ENCODE results near the gene CAPN15.
"Not testable (repeated sequence)": the region's sequence is repeated elsewhere in the genome, so short reads cannot be mapped to it uniquely, and the experiment has no call there.

Gene CAPN15

GRCh38 chr16:527015-527903 lies at the start of gene CAPN15:
Gene CAPN15, plus strand, starts transcription at chr16:527712. Its CDS starts 19,127 bp downstream, at chr16:546839.
- DNase-seq: peak; percentile 94

DNA sequence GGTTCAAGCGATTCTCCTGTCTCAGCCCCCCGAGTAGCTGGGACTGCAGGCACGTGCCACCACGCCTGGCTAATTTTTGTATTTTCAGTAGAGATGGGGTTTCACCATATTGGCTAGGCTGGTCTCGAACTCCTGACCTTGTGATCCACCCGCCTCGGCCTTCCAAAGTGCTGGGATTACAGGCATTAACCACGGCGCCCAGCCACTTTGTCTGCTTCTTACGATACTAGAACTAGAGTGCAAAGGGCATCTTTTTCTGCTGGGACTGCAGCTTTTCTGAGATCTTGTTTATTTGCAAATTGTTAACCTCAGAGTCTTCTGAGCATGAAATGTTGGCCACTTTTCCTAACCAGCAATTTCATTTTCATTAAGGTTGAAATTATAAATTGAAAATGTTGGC lies 49.2 kb upstream of the CAPN15 start:
- DNase-seq: not testable (repeated sequence)

GRCh38 chr16:482468-483185 lies 44.9 kb upstream of the CAPN15 start:
- DNase-seq: no peak

DNA sequence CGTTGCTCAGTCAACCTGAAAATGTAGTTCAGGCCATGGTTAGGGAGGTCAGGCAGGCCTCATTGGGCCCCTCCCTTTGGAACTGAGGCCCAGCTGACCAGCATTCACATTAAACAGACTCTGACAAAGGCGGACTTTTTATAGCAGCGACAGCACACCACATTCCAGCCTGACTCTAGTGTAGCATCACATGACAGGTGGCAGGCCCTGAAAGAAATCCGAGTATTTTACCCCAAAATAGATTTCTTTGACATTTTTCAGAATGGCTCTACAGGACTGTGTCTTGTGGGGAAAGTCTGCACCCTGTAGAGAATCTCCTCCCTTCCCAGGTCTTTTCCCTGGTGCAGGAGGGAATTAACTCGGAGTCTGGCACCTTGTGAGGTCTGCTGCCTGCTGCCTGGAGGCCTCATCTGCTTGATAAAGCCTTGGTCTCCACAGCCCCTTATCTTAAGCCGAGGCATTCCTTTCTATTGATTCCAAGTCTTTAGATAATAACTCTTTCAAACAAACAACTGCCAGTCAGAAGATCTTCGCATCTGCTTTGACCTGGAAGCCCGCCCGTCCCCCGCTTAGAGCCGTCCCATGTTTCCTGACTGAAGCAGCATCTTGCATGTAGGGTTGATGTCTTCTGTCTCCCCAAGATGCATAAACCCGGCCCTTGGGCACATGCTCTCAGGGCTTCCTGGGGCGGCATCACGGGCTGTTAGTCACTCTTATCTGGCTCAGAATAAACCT lies 44.0 kb upstream of the CAPN15 start:
- no peak for DNase-seq

- DNase-seq: no peak
Measured at GRCh38 chr16:489606-490005, 37.9 kb upstream of the CAPN15 start.

DNA sequence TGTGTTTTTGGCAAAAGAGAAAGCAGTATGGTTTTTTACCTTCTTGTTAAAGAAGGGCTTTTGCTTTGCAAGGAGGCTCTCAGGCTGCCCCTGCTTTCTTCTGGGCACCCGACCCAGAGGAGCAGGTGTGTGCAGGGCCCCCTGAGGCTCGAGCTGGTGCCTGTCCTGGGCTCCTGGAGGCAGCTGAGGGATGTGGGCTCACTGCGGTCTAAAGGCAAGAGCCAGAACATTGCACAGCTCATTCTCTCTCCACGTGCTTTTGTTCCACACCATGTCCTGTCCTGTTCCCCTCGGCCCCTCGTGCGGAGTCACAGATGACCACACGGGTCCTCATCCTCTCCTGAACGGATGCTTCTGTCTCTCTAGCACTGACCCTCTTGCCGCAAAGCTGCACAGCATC lies 36.7 kb upstream of the CAPN15 start:
- DNase-seq: no peak

GRCh38 chr16:491220-491919 lies 36.1 kb upstream of the CAPN15 start:
- DNase-seq: no peak

DNA sequence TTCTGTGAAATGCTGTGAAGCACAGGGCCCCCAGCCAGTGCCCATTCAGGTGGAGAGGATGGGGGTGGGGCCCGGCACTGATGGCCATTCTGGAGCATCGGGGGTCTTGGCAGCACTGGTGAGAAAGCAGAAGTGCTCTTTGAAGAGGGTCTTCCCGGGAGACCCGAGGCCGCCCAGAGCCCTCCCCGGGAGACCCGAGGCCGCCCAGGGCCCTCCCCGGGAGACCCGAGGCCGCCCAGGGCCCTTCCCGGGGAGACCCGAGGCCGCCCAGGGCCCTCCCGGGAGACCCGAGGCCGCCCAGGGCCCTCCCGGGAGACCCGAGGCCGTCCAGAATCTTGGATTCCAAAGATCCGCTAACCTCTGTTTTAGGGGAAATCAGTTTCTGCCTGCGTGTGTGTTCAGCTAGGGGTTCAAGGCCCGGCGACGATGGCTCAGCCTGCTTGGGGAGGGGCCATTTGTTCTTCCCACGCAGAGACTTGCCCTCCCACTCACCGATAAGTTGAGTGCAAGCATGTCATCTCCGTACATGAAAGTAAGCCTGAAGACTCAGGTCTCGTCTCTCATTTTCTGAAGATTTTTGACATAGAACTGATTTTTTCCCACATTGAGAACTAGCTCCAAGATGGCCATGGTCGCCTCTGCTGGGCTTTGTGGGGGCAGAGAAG lies 35.2 kb upstream of the CAPN15 start:
- no peak for DNase-seq

- not testable (repeated sequence) for DNase-seq
Measured at GRCh38 chr16:494676-495075, 32.8 kb upstream of the CAPN15 start.

DNA sequence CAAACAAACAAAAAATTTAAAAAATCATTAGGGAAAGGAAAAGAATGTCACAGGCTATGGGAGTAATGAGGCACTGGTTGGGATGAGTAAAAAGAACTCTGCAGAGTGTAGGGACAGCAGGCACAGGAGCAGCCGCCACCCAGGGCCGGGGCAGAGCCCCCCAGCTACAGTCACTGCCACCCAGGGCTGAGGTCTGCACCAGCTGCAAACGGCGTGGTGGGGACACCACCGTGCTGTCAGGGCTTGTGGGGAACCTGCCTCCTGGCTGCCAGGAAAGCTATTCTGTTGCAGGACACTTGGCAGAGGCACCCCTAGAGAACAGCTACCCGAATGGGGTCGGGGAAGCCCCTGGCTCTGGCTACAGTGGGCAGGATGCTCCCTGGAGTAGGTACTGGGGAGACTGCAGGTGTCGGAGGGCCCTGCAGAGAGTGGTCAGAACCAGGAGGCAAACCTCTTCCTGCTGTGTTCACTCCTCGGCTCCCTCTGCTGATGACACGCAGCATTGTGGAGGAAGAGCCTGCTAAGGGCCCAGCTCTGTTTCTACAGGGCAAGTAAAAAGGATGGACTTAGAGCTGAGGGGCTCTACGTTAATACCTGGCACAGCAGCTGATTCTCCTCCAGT lies 32.3 kb upstream of the CAPN15 start:
- DNase-seq: peak; percentile 72

- DNase-seq: no peak
Measured at GRCh38 chr16:496097-496886, 31.2 kb upstream of the CAPN15 start.

DNA sequence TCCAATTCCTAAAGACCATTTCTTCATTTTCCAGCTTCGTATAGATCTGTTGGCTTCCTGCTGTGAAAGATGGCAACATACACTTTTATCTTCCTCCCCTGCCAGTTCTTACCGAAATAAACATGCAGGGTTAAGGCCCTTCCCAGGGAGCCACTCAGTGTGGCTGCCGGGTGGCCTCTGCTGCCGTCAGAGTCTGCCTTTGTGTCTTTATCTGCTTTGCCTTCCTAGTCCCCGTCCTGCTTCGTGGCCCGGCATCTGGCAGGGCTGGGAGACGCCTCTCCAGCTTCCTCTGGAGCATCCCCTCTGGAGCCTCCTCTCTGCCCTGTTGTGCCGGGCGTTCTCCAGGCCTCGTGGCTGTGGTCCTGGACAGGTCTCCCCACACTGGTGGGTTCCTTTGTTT lies 30.3 kb upstream of the CAPN15 start:
- no peak for DNase-seq

GRCh38 chr16:499924-500323 lies 27.6 kb upstream of the CAPN15 start:
- no peak for DNase-seq

DNA sequence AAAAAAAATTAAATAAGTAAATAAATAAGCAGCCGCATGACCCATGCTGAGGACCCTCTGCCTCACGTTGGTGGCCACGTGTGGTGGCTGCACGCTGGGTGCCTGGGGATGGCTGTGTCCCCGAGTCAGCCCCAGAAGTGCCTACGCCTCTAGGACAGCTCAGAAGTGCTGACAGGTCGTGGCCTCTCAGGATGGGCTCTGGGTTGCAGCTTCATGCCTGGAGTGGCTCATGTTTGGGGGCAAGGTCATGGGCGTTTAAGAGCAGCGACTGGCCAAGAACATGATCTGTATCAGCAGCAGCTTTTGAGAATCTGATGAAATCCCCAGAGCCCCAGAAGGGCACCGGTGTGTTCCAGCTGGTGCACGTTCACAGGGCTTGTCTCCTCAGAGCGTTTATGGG lies 26.8 kb upstream of the CAPN15 start:
- no peak for DNase-seq

- no peak for DNase-seq
Measured at GRCh38 chr16:502179-502943, 25.2 kb upstream of the CAPN15 start.

GRCh38 chr16:503150-504071 lies 24.1 kb upstream of the CAPN15 start:
- DNase-seq: no peak

- DNase-seq: no peak
Measured at GRCh38 chr16:505479-506245, 21.9 kb upstream of the CAPN15 start.

DNA sequence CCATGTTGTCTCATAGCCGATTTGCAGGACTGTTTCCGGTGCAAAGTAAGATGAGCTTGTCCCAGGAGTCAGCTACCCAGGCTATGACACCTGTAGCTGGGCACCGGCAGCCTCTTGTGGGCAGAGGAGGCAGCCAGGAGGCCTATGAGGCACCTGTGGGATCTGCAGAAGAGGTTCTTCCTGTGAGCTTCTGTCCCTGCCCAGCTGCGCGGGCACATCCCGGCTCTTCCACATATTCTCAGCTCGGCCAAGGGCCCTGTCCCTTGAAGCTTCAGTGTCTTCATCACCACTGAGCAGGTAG lies 21.3 kb upstream of the CAPN15 start:
- DNase-seq: no peak

All from RPMI8226 (cell line).